Caki2 (cell line): ENCODE results near the gene TEAD1. TPM values are rescaled to one million over a fixed set of nuclear protein-coding genes. Genes with fewer than 3 reads are reported as not detected.
A peak's percentile ranks its signal among the peaks of the same experiment; 100 is the strongest.

Experiments
- DNase-seq: peaks from one replicate; pipeline ENCODE4 v3.0.0-alpha.2; 2015; ENCODE audit warnings: low read depth
- in situ Hi-C: cut with HindIII; loops from 2 replicates; pipeline ENCODE4 v1.10.0; 2016; ENCODE audit warnings: low sequenced_read_pairs, low pct_unique_long_range_greater_than_20kb, mixed read lengths
- total RNA-seq: library from RNA; depleted of rRNA; stranded (reverse); fragments of >200 nt; shearing (Covaris generic); gene quantifications from 2 replicates; pipeline ENCODE4 v1.2.3, GENCODE V29; 2014; ENCODE audit warnings: low replicate concordance

The TEAD1 gene
- total RNA-seq, 1 experiment from 2014 or later = 26.0 TPM

DNA sequence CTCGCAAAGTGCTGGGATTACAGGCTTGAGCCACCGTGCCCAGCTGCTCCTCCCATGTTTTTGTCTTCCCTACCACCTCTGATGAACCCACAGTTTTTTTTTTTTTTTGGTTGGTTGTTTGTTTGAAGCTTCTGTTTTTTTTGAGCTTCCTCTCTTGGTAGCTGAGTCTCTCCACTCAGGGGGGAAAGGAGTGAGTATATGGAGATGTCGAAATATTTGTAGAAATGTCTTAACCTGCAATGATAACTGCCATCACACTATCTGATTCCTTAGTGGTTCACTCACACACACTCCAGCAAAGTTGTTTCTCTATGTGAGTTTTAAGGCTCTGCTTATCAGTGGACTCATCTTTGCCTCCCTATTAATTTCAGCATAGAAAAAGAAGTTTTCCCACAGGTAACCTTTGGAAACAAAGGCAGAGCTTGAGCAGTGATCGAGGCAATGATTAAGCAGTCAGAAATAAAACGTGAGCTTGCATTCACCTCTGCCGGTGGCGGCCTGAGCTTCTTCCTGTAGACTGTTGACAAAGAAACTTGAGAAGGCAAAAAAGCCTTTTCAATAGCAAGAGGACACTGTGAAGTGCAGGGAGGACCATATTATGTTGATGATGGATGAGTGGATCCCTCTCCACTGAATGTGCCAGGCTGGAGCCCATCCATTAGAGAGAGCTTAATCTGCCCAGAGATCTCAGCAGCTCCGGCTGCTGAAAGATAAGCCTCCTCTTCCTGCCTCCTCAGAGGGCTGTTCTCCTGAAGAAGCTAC is 305.9 kb downstream of the TEAD1 start:
- no peak for DNase-seq
- in situ Hi-C loops = no loop called here

GRCh38 chr11:12981676-12982522 is 307.7 kb downstream of the TEAD1 start:
- in situ Hi-C loops = no loop called here
- DNase-seq = no peak

GRCh38 chr11:12983336-12983735 is 309.1 kb downstream of the TEAD1 start:
- in situ Hi-C loops = no loop called here
- no peak for DNase-seq

DNA sequence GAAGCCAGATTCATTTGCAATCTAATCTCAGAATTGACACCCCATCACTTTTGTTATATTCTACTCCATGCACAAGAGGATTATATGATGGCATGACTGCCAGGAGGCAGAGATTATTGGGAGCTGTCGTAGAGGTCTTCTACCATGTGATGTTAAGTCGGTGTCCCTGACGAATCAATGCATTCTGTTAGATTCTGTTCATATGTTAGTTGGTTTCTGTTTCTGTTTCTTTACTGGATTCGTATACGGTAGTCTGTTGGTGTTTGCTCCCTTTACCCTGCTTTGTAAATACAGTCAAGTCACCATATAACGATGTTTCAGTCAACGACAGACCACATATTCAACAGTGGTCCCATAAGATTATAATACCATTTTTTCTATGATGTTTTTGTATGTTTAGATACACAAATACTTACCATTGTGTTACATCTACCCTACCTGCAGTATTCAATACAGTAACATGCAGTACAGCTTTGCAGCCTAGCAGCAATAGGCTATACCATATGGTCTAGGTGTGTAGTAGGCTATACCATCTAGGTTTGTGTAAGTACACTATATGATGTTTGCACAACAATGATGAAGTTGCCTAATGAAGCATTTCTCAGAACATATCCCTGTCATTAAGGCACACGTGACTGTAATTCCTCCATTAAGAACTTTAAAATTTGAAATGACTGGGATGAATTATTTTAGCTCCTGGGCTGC is 312.1 kb downstream of the TEAD1 start:
- DNase-seq = no peak
- in situ Hi-C loops = no loop called here

DNA sequence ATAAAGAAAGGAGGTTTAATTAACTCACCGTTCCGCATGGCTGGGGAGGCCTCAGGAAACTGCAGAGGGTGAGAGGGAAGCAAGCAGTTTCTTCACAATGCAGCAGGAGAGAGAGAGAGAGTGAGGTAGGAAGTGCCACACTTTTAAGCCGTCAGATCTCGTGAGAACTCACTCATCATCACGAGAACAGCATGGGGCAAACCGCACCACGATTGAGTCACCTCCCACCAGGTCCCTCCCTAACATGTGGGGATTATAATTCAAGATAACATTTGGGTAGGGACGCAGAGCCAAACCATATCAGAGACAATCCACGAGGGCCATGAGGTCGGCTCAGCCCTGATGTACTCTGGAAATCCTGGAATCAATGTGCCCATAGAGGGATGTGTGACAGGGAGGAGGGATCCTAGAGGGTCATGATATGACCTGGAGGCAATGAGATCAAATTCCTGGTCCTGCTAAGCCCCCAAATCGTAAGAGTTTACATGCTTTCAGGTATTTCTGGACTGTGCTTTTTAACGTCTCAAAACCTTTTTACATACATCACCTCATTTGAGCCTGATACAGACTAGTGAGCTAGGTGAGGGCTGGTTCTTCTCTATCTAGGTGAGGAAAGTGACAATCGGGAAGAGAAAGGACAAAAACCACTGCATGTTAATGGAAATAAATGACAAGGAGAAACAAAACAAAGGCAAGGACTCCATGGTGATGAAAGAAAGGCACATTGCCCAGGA is 315.4 kb downstream of the TEAD1 start:
- DNase-seq = peak; percentile 82
- in situ Hi-C loops = no loop called here

DNA sequence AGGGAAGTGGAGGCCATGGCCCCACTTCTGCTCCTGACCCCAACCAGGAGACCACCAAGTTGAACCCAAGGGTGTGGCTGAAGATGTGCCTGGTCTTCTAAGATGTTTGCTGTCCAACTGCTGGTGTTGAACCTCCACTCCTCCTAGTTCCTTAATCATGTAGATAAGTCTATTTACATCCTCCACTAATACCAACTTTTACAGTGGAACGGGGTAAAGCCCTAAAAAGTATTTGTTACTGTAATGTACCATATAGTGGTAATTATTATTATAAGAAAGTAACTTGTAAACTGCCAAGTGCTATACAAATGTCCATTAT is 315.9 kb downstream of the TEAD1 start:
- in situ Hi-C loops = no loop called here
- no peak for DNase-seq

DNA sequence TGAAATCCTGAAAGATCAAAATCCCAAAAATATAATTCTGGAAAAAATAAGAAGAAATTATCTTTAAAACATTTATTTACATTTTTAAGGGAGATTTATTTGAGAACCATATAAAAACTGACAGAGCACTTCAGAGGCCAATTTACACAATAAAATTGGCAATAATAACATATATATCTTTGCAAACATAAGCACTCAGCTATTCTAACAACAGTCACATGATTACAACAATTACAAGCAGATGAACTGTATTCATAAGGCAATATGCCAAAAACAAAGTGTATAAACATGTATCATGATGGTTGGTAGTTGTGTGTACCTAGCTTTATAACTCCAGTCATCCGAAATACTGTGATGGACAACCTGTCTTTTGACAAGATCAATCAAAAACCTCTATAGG is 317.2 kb downstream of the TEAD1 start:
- no peak for DNase-seq

GRCh38 chr11:12993626-12994025 is 319.4 kb downstream of the TEAD1 start:
- no peak for DNase-seq
- in situ Hi-C loops = no loop called here

More for the DNA sequence above, 317.2 kb downstream of the TEAD1 start:
- in situ Hi-C loops = no loop called here
